ENCODE data around the gene SNRNP70.

The SNRNP70 gene

GRCh38 chr19:49149652-49150105 lies 64.4 kb downstream of the SNRNP70 start:
- Histone ChIP-seq H3K27ac (peak overlapping the region; percentile 68 to 94), H3K4me3 (peak overlapping the region; percentile 92)
- no peak for TF ChIP-seq CTCF (IDR thresholded peaks at IDR 0.05)
- DNase-seq (ENCODE audit: low spot score) = peak; percentile 92

- peak; percentile 88 for DNase-seq (ENCODE audit: low spot score)
- Histone ChIP-seq H3K27ac (peak overlapping the region; percentile 68 to 94), H3K4me3 (peak overlapping the region; percentile 92)
- no peak for TF ChIP-seq CTCF (IDR thresholded peaks at IDR 0.05)
These were observed 65.1 kb downstream of the SNRNP70 start for GRCh38 chr19:49150106-49150943.

GRCh38 chr19:49150944-49151243 lies 65.6 kb downstream of the SNRNP70 start:
- peak overlapping the region; percentile 68 to 94 for H3K27ac ChIP-seq
- H3K4me3 ChIP-seq = peak overlapping the region; percentile 92
- no peak for TF ChIP-seq CTCF (IDR thresholded peaks at IDR 0.05)
- no peak for DNase-seq (ENCODE audit: low spot score)

- TF ChIP-seq CTCF (IDR thresholded peaks at IDR 0.05) = no peak
- no peak for DNase-seq (ENCODE audit: low spot score)
- H3K4me3 ChIP-seq = peak overlapping the region; percentile 92
- peak overlapping the region; percentile 68 to 94 for H3K27ac ChIP-seq
These were observed 66.2 kb downstream of the SNRNP70 start for GRCh38 chr19:49151267-49152118.

GRCh38 chr19:49152119-49152550 lies 66.9 kb downstream of the SNRNP70 start:
- Histone ChIP-seq H3K4me3 (peak overlapping the region; percentile 92), H3K27ac (peak overlapping the region in 1 of 2 donors; percentile 94)
- no peak for DNase-seq (ENCODE audit: low spot score)
- no peak for TF ChIP-seq CTCF (IDR thresholded peaks at IDR 0.05)

- no peak for TF ChIP-seq CTCF (IDR thresholded peaks at IDR 0.05)
- Histone ChIP-seq H3K4me3 (no peak overlapping the region), H3K27ac (no peak overlapping the region)
- DNase-seq (ENCODE audit: low spot score) = no peak
These were observed 68.0 kb downstream of the SNRNP70 start for GRCh38 chr19:49153167-49153809.

All from coronary artery (tissue), 2 donors.